WTC11 (cell line): ENCODE data around the gene CFAP161. TPM values are rescaled to one million over a fixed set of nuclear protein-coding genes. Genes with fewer than 3 reads are reported as not detected.

Experiments used
- ATAC-seq: fragments of 200-7000 bp; cut with Tn5 transposase; 2 replicates; pipeline ENCODE4 v1.10.0; 2021; ENCODE audit warnings: mild to moderate bottlenecking, moderate library complexity
- CTCF ChIA-PET: fragments of 300-600 bp; sonication (Branson Sonifier 250); formaldehyde crosslinking; loops from one replicate; lab custom pipeline; 2021; ENCODE audit warnings: antibody characterized with exemption; lab: Charles Lee
- POLR2A ChIA-PET: fragments of 350-600 bp; sonication (Branson Sonifier 250); formaldehyde crosslinking; loops from one replicate; lab custom pipeline; 2021; ENCODE audit warnings: antibody characterized with exemption; lab: Charles Lee
- DNase-seq: peaks from one replicate; pipeline ENCODE4 v3.0.0; 2021; ENCODE audit warnings: low spot score
- H3K27ac Mint-ChIP-seq: 2 replicates; pipeline ENCODE4 v1.8.0; 2021; ENCODE audit warnings: mixed read lengths
- H3K27me3 Mint-ChIP-seq: 2 replicates; pipeline ENCODE4 v1.8.0; 2021; ENCODE audit warnings: low read depth, mild to moderate bottlenecking, moderate library complexity, mixed read lengths
- H3K36me3 Mint-ChIP-seq: 2 replicates; pipeline ENCODE4 v1.8.0; 2021; ENCODE audit warnings: mixed read lengths
- H3K4me1 Mint-ChIP-seq: 2 replicates; pipeline ENCODE4 v1.8.0; 2022; ENCODE audit warnings: mixed read lengths
- H3K4me3 Mint-ChIP-seq: 2 replicates; pipeline ENCODE4 v1.8.0; 2021; ENCODE audit warnings: mild to moderate bottlenecking, moderate library complexity, mixed read lengths
- H3K9me3 Mint-ChIP-seq: 2 replicates; pipeline ENCODE4 v1.8.0; 2021; ENCODE audit warnings: mixed read lengths
- CBFB ChIP-seq: sonication (generic); formaldehyde crosslinking; IDR thresholded peaks from 2 replicates; pipeline ENCODE4 v1.8.1; 2022; ENCODE audit warnings: mild to moderate bottlenecking, low read depth, missing genetic modification reagents
- ELF4 ChIP-seq: sonication (generic); formaldehyde crosslinking; IDR thresholded peaks from 2 replicates; pipeline ENCODE4 v1.8.1; 2022; ENCODE audit warnings: low read depth, mild to moderate bottlenecking, moderate library complexity, missing genetic modification reagents
- FOXK1 ChIP-seq: sonication (generic); formaldehyde crosslinking; IDR thresholded peaks from 2 replicates; pipeline ENCODE4 v1.8.0; 2022; ENCODE audit warnings: mild to moderate bottlenecking, moderate library complexity, missing genetic modification reagents
- KAT7 ChIP-seq: sonication (generic); formaldehyde crosslinking; IDR thresholded peaks from 2 replicates; pipeline ENCODE4 v1.8.1; 2023; ENCODE audit warnings: missing genetic modification reagents, mild to moderate bottlenecking, borderline replicate concordance
- MXD4 ChIP-seq: fragments of 250-450 bp; sonication (Bioruptor Pico); IDR thresholded peaks from 2 replicates; pipeline ENCODE4 v1.8.0; 2021; ENCODE audit warnings: mild to moderate bottlenecking, moderate library complexity, borderline replicate concordance
- NFE2L1 ChIP-seq: sonication (generic); formaldehyde crosslinking; IDR thresholded peaks from 2 replicates; pipeline ENCODE4 v1.8.1; 2023; ENCODE audit warnings: missing genetic modification reagents
- NFYB ChIP-seq: sonication (generic); formaldehyde crosslinking; conservative IDR thresholded peaks from 2 replicates; pipeline ENCODE4 v1.8.0; 2022; ENCODE audit warnings: low read depth, missing genetic modification reagents
- SMAD3 ChIP-seq: sonication (generic); formaldehyde crosslinking; IDR thresholded peaks from 2 replicates; pipeline ENCODE4 v1.8.0; 2022; ENCODE audit warnings: missing genetic modification reagents, mild to moderate bottlenecking, borderline replicate concordance
- SMAD4 ChIP-seq: sonication (generic); formaldehyde crosslinking; IDR thresholded peaks from 2 replicates; pipeline ENCODE4 v1.8.0; 2022; ENCODE audit warnings: mild to moderate bottlenecking, missing genetic modification reagents
- TEAD1 ChIP-seq: sonication (generic); formaldehyde crosslinking; IDR thresholded peaks from 2 replicates; pipeline ENCODE4 v1.8.0; 2022; ENCODE audit warnings: mild to moderate bottlenecking, missing genetic modification reagents
- ZNF219 ChIP-seq: sonication (generic); formaldehyde crosslinking; IDR thresholded peaks from 2 replicates; pipeline ENCODE4 v1.8.0; 2023; ENCODE audit warnings: missing genetic modification reagents, mild to moderate bottlenecking, borderline replicate concordance
- ZNF232 ChIP-seq: sonication (generic); formaldehyde crosslinking; IDR thresholded peaks from 2 replicates; pipeline ENCODE4 v1.8.0; 2022; ENCODE audit warnings: mild to moderate bottlenecking, missing genetic modification reagents
- ZNF317 ChIP-seq: sonication (generic); formaldehyde crosslinking; IDR thresholded peaks from 2 replicates; pipeline ENCODE4 v1.8.1; 2023; ENCODE audit warnings: low read depth, mild to moderate bottlenecking, moderate library complexity, missing genetic modification reagents, borderline replicate concordance
- ZNF423 ChIP-seq: fragments of 250-450 bp; sonication (Bioruptor Pico); IDR thresholded peaks from 2 replicates; pipeline ENCODE4 v2.1.2; 2022; ENCODE audit warnings: mild to moderate bottlenecking, moderate library complexity
- total RNA-seq: library from RNA; stranded (reverse); gene quantifications from 3 replicates; pipeline ENCODE4 v1.2.3, GENCODE V29; 2021
- TF ChIP-seq, protein P1 (sequence below): sonication (generic); formaldehyde crosslinking; IDR thresholded peaks from 2 replicates; pipeline ENCODE4 v1.8.0; 2022; ENCODE audit warnings: mild to moderate bottlenecking, missing genetic modification reagents
- TF ChIP-seq, protein P2 (sequence below): sonication (generic); formaldehyde crosslinking; IDR thresholded peaks from 2 replicates; pipeline ENCODE4 v1.8.0; 2023; ENCODE audit warnings: missing genetic modification reagents
- TF ChIP-seq, protein P3 (sequence below): sonication (generic); formaldehyde crosslinking; IDR thresholded peaks from 2 replicates; pipeline ENCODE4 v1.8.0; 2022; ENCODE audit warnings: missing genetic modification reagents
- TF ChIP-seq, protein P4 (sequence below): sonication (generic); formaldehyde crosslinking; IDR thresholded peaks from 2 replicates; pipeline ENCODE4 v1.8.1; 2023; ENCODE audit warnings: mild to moderate bottlenecking, missing genetic modification reagents
- TF ChIP-seq, protein P5 (sequence below): fragments of 250-450 bp; sonication (Bioruptor Pico); IDR thresholded peaks from 2 replicates; pipeline ENCODE4 v1.9.0; 2021; ENCODE audit warnings: mild to moderate bottlenecking
- TF ChIP-seq, protein P6 (sequence below): sonication (generic); formaldehyde crosslinking; IDR thresholded peaks from 2 replicates; pipeline ENCODE4 v1.8.0; 2022; ENCODE audit warnings: mild to moderate bottlenecking, missing genetic modification reagents
- TF ChIP-seq, protein P7 (sequence below): fragments of 200-600 bp; IDR thresholded peaks from 2 replicates; pipeline ENCODE4 v1.8.0; 2022; ENCODE audit warnings: antibody characterized with exemption

The CFAP161 gene
- total RNA-seq, 1 experiment from 2014 or later: not detected

DNA sequence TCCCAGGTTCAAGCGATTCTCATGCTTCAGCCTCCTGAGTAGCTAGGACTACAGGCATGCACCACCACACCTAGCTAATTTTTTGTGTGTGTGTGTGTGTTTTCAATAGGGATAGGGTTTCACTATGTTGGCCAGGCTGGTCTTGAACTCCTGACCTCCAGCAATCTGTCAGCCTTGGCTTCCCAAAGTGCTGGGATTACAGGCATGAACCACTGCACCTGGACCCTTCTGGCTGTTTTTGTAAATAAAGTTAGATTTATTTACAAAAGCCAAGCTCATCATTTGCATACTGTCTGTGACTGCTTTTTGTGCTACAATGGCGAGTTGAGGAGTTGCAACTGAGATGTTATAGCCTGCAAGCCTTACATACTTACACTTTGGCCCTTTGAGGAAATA is 34.1 kb downstream of the CFAP161 start:
- TF ChIP-seq ZNF317 (CRISPR knock-in tag) (no peak), ZNF423 (CRISPR knock-in tag) (no peak), KAT7 (CRISPR knock-in tag) (no peak), MXD4 (CRISPR knock-in tag) (no peak), FOXK1 (CRISPR knock-in tag) (no peak), TEAD1 (no peak), CBFB (CRISPR knock-in tag) (no peak), NFE2L1 (no peak), SMAD4 (CRISPR knock-in tag) (no peak), ZNF219 (CRISPR knock-in tag) (no peak)
- TF ChIP-seq, protein P1, sequence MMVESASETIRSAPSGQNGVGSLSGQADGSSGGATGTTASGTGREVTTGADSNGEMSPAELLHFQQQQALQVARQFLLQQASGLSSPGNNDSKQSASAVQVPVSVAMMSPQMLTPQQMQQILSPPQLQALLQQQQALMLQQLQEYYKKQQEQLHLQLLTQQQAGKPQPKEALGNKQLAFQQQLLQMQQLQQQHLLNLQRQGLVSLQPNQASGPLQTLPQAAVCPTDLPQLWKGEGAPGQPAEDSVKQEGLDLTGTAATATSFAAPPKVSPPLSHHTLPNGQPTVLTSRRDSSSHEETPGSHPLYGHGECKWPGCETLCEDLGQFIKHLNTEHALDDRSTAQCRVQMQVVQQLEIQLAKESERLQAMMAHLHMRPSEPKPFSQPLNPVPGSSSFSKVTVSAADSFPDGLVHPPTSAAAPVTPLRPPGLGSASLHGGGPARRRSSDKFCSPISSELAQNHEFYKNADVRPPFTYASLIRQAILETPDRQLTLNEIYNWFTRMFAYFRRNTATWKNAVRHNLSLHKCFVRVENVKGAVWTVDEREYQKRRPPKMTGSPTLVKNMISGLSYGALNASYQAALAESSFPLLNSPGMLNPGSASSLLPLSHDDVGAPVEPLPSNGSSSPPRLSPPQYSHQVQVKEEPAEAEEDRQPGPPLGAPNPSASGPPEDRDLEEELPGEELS (CRISPR knock-in tag): no peak
- TF ChIP-seq, protein P2, sequence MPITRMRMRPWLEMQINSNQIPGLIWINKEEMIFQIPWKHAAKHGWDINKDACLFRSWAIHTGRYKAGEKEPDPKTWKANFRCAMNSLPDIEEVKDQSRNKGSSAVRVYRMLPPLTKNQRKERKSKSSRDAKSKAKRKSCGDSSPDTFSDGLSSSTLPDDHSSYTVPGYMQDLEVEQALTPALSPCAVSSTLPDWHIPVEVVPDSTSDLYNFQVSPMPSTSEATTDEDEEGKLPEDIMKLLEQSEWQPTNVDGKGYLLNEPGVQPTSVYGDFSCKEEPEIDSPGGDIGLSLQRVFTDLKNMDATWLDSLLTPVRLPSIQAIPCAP: no peak
- TF ChIP-seq, protein P3, sequence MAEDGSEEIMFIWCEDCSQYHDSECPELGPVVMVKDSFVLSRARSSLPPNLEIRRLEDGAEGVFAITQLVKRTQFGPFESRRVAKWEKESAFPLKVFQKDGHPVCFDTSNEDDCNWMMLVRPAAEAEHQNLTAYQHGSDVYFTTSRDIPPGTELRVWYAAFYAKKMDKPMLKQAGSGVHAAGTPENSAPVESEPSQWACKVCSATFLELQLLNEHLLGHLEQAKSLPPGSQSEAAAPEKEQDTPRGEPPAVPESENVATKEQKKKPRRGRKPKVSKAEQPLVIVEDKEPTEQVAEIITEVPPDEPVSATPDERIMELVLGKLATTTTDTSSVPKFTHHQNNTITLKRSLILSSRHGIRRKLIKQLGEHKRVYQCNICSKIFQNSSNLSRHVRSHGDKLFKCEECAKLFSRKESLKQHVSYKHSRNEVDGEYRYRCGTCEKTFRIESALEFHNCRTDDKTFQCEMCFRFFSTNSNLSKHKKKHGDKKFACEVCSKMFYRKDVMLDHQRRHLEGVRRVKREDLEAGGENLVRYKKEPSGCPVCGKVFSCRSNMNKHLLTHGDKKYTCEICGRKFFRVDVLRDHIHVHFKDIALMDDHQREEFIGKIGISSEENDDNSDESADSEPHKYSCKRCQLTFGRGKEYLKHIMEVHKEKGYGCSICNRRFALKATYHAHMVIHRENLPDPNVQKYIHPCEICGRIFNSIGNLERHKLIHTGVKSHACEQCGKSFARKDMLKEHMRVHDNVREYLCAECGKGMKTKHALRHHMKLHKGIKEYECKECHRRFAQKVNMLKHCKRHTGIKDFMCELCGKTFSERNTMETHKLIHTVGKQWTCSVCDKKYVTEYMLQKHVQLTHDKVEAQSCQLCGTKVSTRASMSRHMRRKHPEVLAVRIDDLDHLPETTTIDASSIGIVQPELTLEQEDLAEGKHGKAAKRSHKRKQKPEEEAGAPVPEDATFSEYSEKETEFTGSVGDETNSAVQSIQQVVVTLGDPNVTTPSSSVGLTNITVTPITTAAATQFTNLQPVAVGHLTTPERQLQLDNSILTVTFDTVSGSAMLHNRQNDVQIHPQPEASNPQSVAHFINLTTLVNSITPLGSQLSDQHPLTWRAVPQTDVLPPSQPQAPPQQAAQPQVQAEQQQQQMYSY: no peak
- TF ChIP-seq, protein P4, sequence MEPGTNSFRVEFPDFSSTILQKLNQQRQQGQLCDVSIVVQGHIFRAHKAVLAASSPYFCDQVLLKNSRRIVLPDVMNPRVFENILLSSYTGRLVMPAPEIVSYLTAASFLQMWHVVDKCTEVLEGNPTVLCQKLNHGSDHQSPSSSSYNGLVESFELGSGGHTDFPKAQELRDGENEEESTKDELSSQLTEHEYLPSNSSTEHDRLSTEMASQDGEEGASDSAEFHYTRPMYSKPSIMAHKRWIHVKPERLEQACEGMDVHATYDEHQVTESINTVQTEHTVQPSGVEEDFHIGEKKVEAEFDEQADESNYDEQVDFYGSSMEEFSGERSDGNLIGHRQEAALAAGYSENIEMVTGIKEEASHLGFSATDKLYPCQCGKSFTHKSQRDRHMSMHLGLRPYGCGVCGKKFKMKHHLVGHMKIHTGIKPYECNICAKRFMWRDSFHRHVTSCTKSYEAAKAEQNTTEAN (CRISPR knock-in tag): no peak
- Mint-ChIP-seq H3K36me3 (no peaks in the 10 kb centered on the region), H3K27me3 (no peaks in the 10 kb centered on the region), H3K4me1 (no peaks in the 10 kb centered on the region), H3K9me3 (no peaks in the 10 kb centered on the region), H3K4me3 (no peak overlapping the region), H3K27ac (no peak overlapping the region)
- no peak for DNase-seq
- ChIA-PET CTCF (interaction anchor here (1.3 to 3.3 kb wide), 2 partner anchors 98 to 100 kb away, joined by 3 to 14 read pairs; no protein-coding TSS in a partner anchor), POLR2A (interaction anchor here (0.7 kb wide), 1 partner anchor 52 kb away, joined by 3 read pairs; no protein-coding TSS in a partner anchor)
- no peak for ATAC-seq

DNA sequence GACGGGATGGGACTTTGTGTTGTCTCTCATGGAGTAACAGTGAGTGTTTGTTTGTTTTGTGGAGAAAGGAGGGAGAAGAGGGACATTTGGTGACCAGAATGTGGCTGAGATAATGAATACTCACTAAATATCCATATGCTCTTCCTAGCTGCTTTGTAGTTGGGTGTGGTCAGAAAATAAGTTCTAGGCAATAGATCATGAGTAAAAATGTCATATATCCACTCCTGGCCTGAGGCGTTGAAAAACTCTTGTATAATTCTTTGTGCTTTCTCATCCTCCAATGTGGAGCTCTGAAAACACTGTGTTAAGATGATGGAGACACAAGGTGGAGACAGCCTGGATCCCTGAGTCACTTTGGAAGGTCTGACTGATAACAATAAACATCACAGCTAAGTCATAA is 34.6 kb downstream of the CFAP161 start:
- no peak for ATAC-seq
- Mint-ChIP-seq H3K36me3 (no peaks in the 10 kb centered on the region), H3K27ac (no peak overlapping the region), H3K4me1 (no peaks in the 10 kb centered on the region), H3K9me3 (no peaks in the 10 kb centered on the region), H3K4me3 (no peak overlapping the region), H3K27me3 (no peaks in the 10 kb centered on the region)
- CTCF ChIA-PET: interaction anchor here (1.3 to 3.3 kb wide), 3 partner anchors 13 to 100 kb away, joined by 3 to 14 read pairs (median 4); no protein-coding TSS in a partner anchor
- POLR2A ChIA-PET: no interaction called here
- DNase-seq: no peak
- TF ChIP-seq ZNF232 (CRISPR knock-in tag) (no peak), NFYB (CRISPR knock-in tag) (no peak), SMAD3 (CRISPR knock-in tag) (no peak), ELF4 (CRISPR knock-in tag) (no peak)
- TF ChIP-seq, protein P5, sequence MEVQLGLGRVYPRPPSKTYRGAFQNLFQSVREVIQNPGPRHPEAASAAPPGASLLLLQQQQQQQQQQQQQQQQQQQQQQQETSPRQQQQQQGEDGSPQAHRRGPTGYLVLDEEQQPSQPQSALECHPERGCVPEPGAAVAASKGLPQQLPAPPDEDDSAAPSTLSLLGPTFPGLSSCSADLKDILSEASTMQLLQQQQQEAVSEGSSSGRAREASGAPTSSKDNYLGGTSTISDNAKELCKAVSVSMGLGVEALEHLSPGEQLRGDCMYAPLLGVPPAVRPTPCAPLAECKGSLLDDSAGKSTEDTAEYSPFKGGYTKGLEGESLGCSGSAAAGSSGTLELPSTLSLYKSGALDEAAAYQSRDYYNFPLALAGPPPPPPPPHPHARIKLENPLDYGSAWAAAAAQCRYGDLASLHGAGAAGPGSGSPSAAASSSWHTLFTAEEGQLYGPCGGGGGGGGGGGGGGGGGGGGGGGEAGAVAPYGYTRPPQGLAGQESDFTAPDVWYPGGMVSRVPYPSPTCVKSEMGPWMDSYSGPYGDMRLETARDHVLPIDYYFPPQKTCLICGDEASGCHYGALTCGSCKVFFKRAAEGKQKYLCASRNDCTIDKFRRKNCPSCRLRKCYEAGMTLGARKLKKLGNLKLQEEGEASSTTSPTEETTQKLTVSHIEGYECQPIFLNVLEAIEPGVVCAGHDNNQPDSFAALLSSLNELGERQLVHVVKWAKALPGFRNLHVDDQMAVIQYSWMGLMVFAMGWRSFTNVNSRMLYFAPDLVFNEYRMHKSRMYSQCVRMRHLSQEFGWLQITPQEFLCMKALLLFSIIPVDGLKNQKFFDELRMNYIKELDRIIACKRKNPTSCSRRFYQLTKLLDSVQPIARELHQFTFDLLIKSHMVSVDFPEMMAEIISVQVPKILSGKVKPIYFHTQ (CRISPR knock-in tag): no peak
- TF ChIP-seq, protein P1 (CRISPR knock-in tag): no peak
- TF ChIP-seq, protein P6, sequence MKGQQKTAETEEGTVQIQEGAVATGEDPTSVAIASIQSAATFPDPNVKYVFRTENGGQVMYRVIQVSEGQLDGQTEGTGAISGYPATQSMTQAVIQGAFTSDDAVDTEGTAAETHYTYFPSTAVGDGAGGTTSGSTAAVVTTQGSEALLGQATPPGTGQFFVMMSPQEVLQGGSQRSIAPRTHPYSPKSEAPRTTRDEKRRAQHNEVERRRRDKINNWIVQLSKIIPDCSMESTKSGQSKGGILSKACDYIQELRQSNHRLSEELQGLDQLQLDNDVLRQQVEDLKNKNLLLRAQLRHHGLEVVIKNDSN (CRISPR knock-in tag): no peak
- TF ChIP-seq, protein P7, sequence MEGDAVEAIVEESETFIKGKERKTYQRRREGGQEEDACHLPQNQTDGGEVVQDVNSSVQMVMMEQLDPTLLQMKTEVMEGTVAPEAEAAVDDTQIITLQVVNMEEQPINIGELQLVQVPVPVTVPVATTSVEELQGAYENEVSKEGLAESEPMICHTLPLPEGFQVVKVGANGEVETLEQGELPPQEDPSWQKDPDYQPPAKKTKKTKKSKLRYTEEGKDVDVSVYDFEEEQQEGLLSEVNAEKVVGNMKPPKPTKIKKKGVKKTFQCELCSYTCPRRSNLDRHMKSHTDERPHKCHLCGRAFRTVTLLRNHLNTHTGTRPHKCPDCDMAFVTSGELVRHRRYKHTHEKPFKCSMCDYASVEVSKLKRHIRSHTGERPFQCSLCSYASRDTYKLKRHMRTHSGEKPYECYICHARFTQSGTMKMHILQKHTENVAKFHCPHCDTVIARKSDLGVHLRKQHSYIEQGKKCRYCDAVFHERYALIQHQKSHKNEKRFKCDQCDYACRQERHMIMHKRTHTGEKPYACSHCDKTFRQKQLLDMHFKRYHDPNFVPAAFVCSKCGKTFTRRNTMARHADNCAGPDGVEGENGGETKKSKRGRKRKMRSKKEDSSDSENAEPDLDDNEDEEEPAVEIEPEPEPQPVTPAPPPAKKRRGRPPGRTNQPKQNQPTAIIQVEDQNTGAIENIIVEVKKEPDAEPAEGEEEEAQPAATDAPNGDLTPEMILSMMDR: no peak
